Sigmoid colon (tissue), 3 donors: ENCODE data around the gene GHRH.

Source experiments
- POLR2A ChIP-seq, 2 donors: fragments of 450-650 bp; IDR thresholded peaks; one replicate each; pipeline ENCODE4 v1.6.1; 2016; ENCODE audit warnings: antibody characterized with exemption in 2 of 2, mild to moderate bottlenecking in 2 of 2, moderate library complexity in 2 of 2
- TF ChIP-seq, protein P1 (sequence below), 4 experiments: fragments of 450-650 bp in 3 of 4; fragments of 200-600 bp in 1 of 4; IDR thresholded peaks; one replicate each; pipeline ENCODE4 v1.5.1; 2016 to 2019; ENCODE audit warnings: antibody characterized with exemption in 4 of 4, mild to moderate bottlenecking in 3 of 4, moderate library complexity in 2 of 4

DNA sequence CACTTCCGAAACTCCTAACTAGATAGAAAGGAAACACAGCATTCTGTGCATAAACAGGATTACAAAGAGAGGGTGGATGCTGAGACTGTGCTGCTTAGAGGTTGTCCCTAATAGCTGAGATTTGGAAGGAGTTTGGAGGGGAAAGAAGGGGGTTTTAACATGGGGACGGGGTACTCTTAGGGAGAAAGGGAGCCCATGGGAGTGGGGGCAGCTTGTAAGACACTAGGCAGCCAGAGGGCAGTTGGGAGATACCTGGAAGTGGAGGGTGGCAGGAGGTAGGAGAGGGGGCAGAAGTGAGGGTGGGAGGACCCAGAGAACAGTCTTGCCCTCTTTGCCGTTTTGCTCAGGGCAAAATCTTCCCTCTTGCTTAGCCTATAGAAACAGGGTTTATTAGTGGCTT lies 44.2 kb upstream of the GHRH start:
- TF ChIP-seq, protein P1, sequence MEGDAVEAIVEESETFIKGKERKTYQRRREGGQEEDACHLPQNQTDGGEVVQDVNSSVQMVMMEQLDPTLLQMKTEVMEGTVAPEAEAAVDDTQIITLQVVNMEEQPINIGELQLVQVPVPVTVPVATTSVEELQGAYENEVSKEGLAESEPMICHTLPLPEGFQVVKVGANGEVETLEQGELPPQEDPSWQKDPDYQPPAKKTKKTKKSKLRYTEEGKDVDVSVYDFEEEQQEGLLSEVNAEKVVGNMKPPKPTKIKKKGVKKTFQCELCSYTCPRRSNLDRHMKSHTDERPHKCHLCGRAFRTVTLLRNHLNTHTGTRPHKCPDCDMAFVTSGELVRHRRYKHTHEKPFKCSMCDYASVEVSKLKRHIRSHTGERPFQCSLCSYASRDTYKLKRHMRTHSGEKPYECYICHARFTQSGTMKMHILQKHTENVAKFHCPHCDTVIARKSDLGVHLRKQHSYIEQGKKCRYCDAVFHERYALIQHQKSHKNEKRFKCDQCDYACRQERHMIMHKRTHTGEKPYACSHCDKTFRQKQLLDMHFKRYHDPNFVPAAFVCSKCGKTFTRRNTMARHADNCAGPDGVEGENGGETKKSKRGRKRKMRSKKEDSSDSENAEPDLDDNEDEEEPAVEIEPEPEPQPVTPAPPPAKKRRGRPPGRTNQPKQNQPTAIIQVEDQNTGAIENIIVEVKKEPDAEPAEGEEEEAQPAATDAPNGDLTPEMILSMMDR (IDR thresholded peaks at IDR 0.05): no peak
- no peak for TF ChIP-seq POLR2A (IDR thresholded peaks at IDR 0.05)
